ENCODE measurements around the gene TPCN2.
"Not testable (repeated sequence)": the region's sequence is repeated elsewhere in the genome, so short reads cannot be mapped to it uniquely, and the experiment has no call there.

Gene TPCN2

GRCh38 chr11:69063652-69064260 lies 15.0 kb downstream of the TPCN2 start:
- H3K36me3 Mint-ChIP-seq (ENCODE audit: low read depth): no peaks in the 10 kb centered on the region
- H3K4me3 Mint-ChIP-seq: no peak overlapping the region
- H3K27me3 Mint-ChIP-seq (ENCODE audit: low read depth): no peaks in the 10 kb centered on the region
- H3K27ac Mint-ChIP-seq: no peak overlapping the region
- H3K9me3 Mint-ChIP-seq: no peaks in the 10 kb centered on the region
- no peaks in the 10 kb centered on the region for H3K4me1 Mint-ChIP-seq (ENCODE audit: low read depth)
- DNase-seq (ENCODE audit: low spot score): no peak

GRCh38 chr11:69064394-69064957 lies 15.7 kb downstream of the TPCN2 start:
- no peak overlapping the region for H3K27ac Mint-ChIP-seq
- no peaks in the 10 kb centered on the region for H3K36me3 Mint-ChIP-seq (ENCODE audit: low read depth)
- H3K4me1 Mint-ChIP-seq (ENCODE audit: low read depth): no peaks in the 10 kb centered on the region
- H3K9me3 Mint-ChIP-seq: no peaks in the 10 kb centered on the region
- H3K4me3 Mint-ChIP-seq: no peak overlapping the region
- no peak for DNase-seq (ENCODE audit: low spot score)
- no peaks in the 10 kb centered on the region for H3K27me3 Mint-ChIP-seq (ENCODE audit: low read depth)

GRCh38 chr11:69065147-69065710 lies 16.5 kb downstream of the TPCN2 start:
- Mint-ChIP-seq H3K27ac (no peak overlapping the region), H3K27me3 (ENCODE audit: low read depth) (no peaks in the 10 kb centered on the region), H3K36me3 (ENCODE audit: low read depth) (no peaks in the 10 kb centered on the region), H3K4me1 (ENCODE audit: low read depth) (no peaks in the 10 kb centered on the region), H3K4me3 (no peak overlapping the region), H3K9me3 (no peaks in the 10 kb centered on the region)
- no peak for DNase-seq (ENCODE audit: low spot score)

- no peak overlapping the region for H3K27ac Mint-ChIP-seq
- no peak for DNase-seq (ENCODE audit: low spot score)
- peaks cover 2% of the 10 kb centered on the region for H3K36me3 Mint-ChIP-seq (ENCODE audit: low read depth)
- H3K9me3 Mint-ChIP-seq: no peaks in the 10 kb centered on the region
- H3K4me1 Mint-ChIP-seq (ENCODE audit: low read depth): no peaks in the 10 kb centered on the region
- H3K27me3 Mint-ChIP-seq (ENCODE audit: low read depth): no peaks in the 10 kb centered on the region
- no peak overlapping the region for H3K4me3 Mint-ChIP-seq
Measured at GRCh38 chr11:69066122-69067112, 17.7 kb downstream of the TPCN2 start.

GRCh38 chr11:69067200-69067599 lies 18.5 kb downstream of the TPCN2 start:
- no peaks in the 10 kb centered on the region for H3K27me3 Mint-ChIP-seq (ENCODE audit: low read depth)
- peaks cover 2% of the 10 kb centered on the region for H3K36me3 Mint-ChIP-seq (ENCODE audit: low read depth)
- no peak overlapping the region for H3K4me3 Mint-ChIP-seq
- H3K9me3 Mint-ChIP-seq: no peaks in the 10 kb centered on the region
- DNase-seq (ENCODE audit: low spot score): no peak
- no peaks in the 10 kb centered on the region for H3K4me1 Mint-ChIP-seq (ENCODE audit: low read depth)
- no peak overlapping the region for H3K27ac Mint-ChIP-seq

GRCh38 chr11:69071086-69071800 lies 22.5 kb downstream of the TPCN2 start:
- peaks cover 2% of the 10 kb centered on the region for H3K36me3 Mint-ChIP-seq (ENCODE audit: low read depth)
- no peaks in the 10 kb centered on the region for H3K9me3 Mint-ChIP-seq
- H3K27ac Mint-ChIP-seq: no peak overlapping the region
- no peaks in the 10 kb centered on the region for H3K27me3 Mint-ChIP-seq (ENCODE audit: low read depth)
- DNase-seq (ENCODE audit: low spot score): no peak
- H3K4me3 Mint-ChIP-seq: no peak overlapping the region
- H3K4me1 Mint-ChIP-seq (ENCODE audit: low read depth): peaks cover 2% of the 10 kb centered on the region

GRCh38 chr11:69071956-69072355 lies 23.2 kb downstream of the TPCN2 start:
- no peaks in the 10 kb centered on the region for H3K9me3 Mint-ChIP-seq
- peaks cover 2% of the 10 kb centered on the region for H3K4me1 Mint-ChIP-seq (ENCODE audit: low read depth)
- peaks cover 2% of the 10 kb centered on the region for H3K36me3 Mint-ChIP-seq (ENCODE audit: low read depth)
- H3K27ac Mint-ChIP-seq: no peak overlapping the region
- H3K27me3 Mint-ChIP-seq (ENCODE audit: low read depth): no peaks in the 10 kb centered on the region
- DNase-seq (ENCODE audit: low spot score): no peak
- no peak overlapping the region for H3K4me3 Mint-ChIP-seq

- no peaks in the 10 kb centered on the region for H3K9me3 Mint-ChIP-seq
- H3K36me3 Mint-ChIP-seq (ENCODE audit: low read depth): peaks cover 5% of the 10 kb centered on the region
- DNase-seq (ENCODE audit: low spot score): no peak
- H3K4me3 Mint-ChIP-seq: no peak overlapping the region
- H3K27me3 Mint-ChIP-seq (ENCODE audit: low read depth): no peaks in the 10 kb centered on the region
- H3K27ac Mint-ChIP-seq: no peak overlapping the region
- H3K4me1 Mint-ChIP-seq (ENCODE audit: low read depth): peaks cover 2% of the 10 kb centered on the region
Measured at GRCh38 chr11:69073469-69073868, 24.7 kb downstream of the TPCN2 start.

- no peaks in the 10 kb centered on the region for H3K9me3 Mint-ChIP-seq
- H3K36me3 Mint-ChIP-seq (ENCODE audit: low read depth): peaks cover 5% of the 10 kb centered on the region
- no peak overlapping the region for H3K4me3 Mint-ChIP-seq
Measured at GRCh38 chr11:69074375-69075140, 25.8 kb downstream of the TPCN2 start.

GRCh38 chr11:69075421-69076128 lies 26.8 kb downstream of the TPCN2 start:
- H3K4me3 Mint-ChIP-seq: no peak overlapping the region
- H3K27me3 Mint-ChIP-seq (ENCODE audit: low read depth): no peaks in the 10 kb centered on the region
- no peak overlapping the region for H3K27ac Mint-ChIP-seq
- no peak for DNase-seq (ENCODE audit: low spot score)
- no peaks in the 10 kb centered on the region for H3K9me3 Mint-ChIP-seq
- H3K36me3 Mint-ChIP-seq (ENCODE audit: low read depth): peaks cover 3% of the 10 kb centered on the region
- H3K4me1 Mint-ChIP-seq (ENCODE audit: low read depth): peaks cover 6% of the 10 kb centered on the region

More at GRCh38 chr11:69074375-69075140, 25.8 kb downstream of the TPCN2 start:
- H3K4me1 Mint-ChIP-seq (ENCODE audit: low read depth): peaks cover 2% of the 10 kb centered on the region
- no peak for DNase-seq (ENCODE audit: low spot score)
- no peaks in the 10 kb centered on the region for H3K27me3 Mint-ChIP-seq (ENCODE audit: low read depth)
- H3K27ac Mint-ChIP-seq: no peak overlapping the region

GRCh38 chr11:69076129-69076791 lies 27.5 kb downstream of the TPCN2 start:
- Mint-ChIP-seq H3K27ac (no peak overlapping the region), H3K4me3 (no peak overlapping the region), H3K27me3 (ENCODE audit: low read depth) (no peaks in the 10 kb centered on the region), H3K9me3 (no peaks in the 10 kb centered on the region), H3K36me3 (ENCODE audit: low read depth) (peaks cover 3% of the 10 kb centered on the region), H3K4me1 (ENCODE audit: low read depth) (peaks cover 9% of the 10 kb centered on the region)
- DNase-seq (ENCODE audit: low spot score): no peak

GRCh38 chr11:69076977-69077376 lies 28.2 kb downstream of the TPCN2 start:
- H3K27ac Mint-ChIP-seq; H3K36me3 Mint-ChIP-seq (ENCODE audit: low read depth); H3K27me3 Mint-ChIP-seq (ENCODE audit: low read depth); H3K4me3 Mint-ChIP-seq; DNase-seq (ENCODE audit: low spot score); H3K4me1 Mint-ChIP-seq (ENCODE audit: low read depth); H3K9me3 Mint-ChIP-seq: not testable (repeated sequence)

Measured in T-helper 2 cell treated with Interferon-gamma antibody and Interleukin-4, amounts not matched to agents 5 μg/mL and 100 μg/mL, for 36 hours (primary cell).